Measurements from ENCODE around the gene STRIP2. TPM values are rescaled to one million over a fixed set of nuclear protein-coding genes. Genes with fewer than 3 reads are reported as not detected.
"Not testable (repeated sequence)": the region's sequence is repeated elsewhere in the genome, so short reads cannot be mapped to it uniquely, and the experiment has no call there.

The STRIP2 gene
- total and polyA plus RNA-seq, 2 experiments from 2014 or later, result 4.7 to 10.6 TPM

DNA sequence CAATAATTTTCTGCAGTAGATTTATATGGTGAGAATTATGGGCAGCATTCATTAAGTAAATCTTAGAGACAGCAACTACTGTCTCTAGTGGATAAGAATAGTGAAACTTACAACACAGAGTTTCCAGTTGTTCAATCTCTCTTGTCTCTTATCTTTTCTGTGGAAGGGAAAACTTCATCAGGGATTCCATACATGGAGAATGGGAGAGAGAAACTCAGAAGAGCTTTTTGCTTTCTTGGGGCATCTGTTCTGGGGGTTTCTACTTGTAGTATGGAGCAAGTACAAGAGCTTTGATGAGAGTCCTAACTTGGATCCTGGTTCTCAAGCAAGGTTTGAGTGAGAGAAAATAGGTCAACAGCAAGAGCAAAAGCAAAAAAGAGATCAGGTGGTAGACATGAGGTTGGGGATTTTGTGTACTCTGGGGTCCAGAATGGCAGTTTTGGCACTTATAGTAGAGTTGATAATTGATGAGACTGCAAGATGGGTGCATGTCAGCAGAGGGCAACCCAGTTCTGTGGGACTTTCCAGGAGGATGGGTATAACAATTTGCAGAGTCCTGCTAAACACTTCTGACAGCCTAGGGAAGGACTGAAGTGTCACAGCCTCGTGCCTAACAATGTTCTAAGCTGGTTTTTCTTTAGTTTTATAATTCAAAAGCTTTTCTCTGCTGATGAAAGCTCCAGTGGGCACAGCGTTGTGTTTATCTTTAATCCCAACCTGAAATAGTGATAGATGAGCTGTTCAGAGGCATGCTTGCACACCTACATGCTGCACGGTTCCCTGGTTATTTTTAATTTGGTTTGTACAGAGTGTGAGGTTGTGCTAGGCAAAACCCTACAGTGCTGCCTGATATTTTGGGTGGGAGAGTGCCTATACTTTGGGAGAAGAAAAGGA lies 32.0 kb upstream of the STRIP2 start:
- Histone ChIP-seq H3K27me3 (ENCODE audit: insufficient read depth) (no peaks in the 10 kb centered on the region), H3K27ac (ENCODE audit: low read depth) (0 out of 2 replicates have a peak overlapping the region, but pooled peaks have one; percentile 11), H2AFZ (no peak overlapping the region), H3K9me2 (ENCODE audit: insufficient read depth) (no peaks in the 10 kb centered on the region), H3K4me2 (no peak overlapping the region), H3K79me2 (replicated peaks; ENCODE audit: insufficient read depth) (no peaks in the 10 kb centered on the region), H3K4me3 (no peak overlapping the region), H3K4me1 (ENCODE audit: insufficient read depth) (peaks cover 20% of the 10 kb centered on the region), H4K20me1 (replicated peaks; ENCODE audit: insufficient read depth) (no peaks in the 10 kb centered on the region), H3F3A (replicated peaks; ENCODE audit: low read depth) (no peaks in the 10 kb centered on the region; the same call in 1 of the 2 replicates), H3K36me3 (ENCODE audit: insufficient read depth) (peaks cover 4% of the 10 kb centered on the region; the same call in 1 of the 2 replicates)
- no peak for DNase-seq (ENCODE audit: low spot score)
- H3K27me3 Mint-ChIP-seq (ENCODE audit: insufficient read depth, low read depth, poor library complexity), result no peaks in the 10 kb centered on the region
- H3K36me3 Mint-ChIP-seq (ENCODE audit: low read depth), result peaks cover 8% of the 10 kb centered on the region; the same call in 2 of the 3 replicates
- peak; percentile 71 for ATAC-seq
- H3K27ac Mint-ChIP-seq, result 0 out of 2 replicates have a peak overlapping the region, but pooled peaks have one; percentile 80
- TF ChIP-seq, protein P1, sequence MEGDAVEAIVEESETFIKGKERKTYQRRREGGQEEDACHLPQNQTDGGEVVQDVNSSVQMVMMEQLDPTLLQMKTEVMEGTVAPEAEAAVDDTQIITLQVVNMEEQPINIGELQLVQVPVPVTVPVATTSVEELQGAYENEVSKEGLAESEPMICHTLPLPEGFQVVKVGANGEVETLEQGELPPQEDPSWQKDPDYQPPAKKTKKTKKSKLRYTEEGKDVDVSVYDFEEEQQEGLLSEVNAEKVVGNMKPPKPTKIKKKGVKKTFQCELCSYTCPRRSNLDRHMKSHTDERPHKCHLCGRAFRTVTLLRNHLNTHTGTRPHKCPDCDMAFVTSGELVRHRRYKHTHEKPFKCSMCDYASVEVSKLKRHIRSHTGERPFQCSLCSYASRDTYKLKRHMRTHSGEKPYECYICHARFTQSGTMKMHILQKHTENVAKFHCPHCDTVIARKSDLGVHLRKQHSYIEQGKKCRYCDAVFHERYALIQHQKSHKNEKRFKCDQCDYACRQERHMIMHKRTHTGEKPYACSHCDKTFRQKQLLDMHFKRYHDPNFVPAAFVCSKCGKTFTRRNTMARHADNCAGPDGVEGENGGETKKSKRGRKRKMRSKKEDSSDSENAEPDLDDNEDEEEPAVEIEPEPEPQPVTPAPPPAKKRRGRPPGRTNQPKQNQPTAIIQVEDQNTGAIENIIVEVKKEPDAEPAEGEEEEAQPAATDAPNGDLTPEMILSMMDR (conservative IDR thresholded peaks at IDR 0.05; ENCODE audit: low read depth in 2 of 2), result peak in 1 of 2 experiments; percentile 45; a peak in 3 of 4 replicates
- no peak for TF ChIP-seq EZH2phosphoT487 (IDR thresholded peaks at IDR 0.05; ENCODE audit: unreplicated experiment)
- no peak overlapping the region for H3K4me3 Mint-ChIP-seq
- H3K4me1 Mint-ChIP-seq, result peaks cover 18% of the 10 kb centered on the region; the same call in 2 of the 3 replicates
- H3K9me3 Mint-ChIP-seq, result no peaks in the 10 kb centered on the region

DNA sequence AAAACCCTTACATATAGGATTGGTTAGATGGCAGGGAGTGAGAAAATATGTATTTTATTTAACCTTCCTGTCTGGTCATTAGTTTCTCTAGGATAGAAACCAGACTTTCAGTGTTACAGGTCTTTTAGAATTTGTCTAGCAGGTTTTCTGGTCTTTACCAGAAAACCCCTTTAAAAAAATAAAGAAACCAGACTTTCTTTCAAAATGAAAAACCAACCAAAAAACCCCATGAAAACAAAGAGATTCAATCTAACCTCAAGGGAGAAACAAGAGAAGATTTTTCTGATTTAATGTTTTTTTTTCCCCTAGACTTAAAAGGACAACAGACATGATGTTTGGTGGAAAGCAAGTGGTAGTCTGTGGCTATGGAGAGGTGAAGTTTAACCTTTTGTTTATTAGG lies 28.7 kb upstream of the STRIP2 start:
- H3K4me3 ChIP-seq, result no peak overlapping the region
- Mint-ChIP-seq H3K36me3 (ENCODE audit: low read depth) (peaks cover 8% of the 10 kb centered on the region; the same call in 2 of the 3 replicates), H3K9me3 (no peaks in the 10 kb centered on the region), H3K4me1 (peaks cover 18% of the 10 kb centered on the region; the same call in 2 of the 3 replicates), H3K4me3 (no peak overlapping the region), H3K27ac (no peak overlapping the region), H3K27me3 (ENCODE audit: insufficient read depth, low read depth, poor library complexity) (no peaks in the 10 kb centered on the region)
- no peak overlapping the region for H3K4me2 ChIP-seq
- ATAC-seq (no peak), DNase-seq (ENCODE audit: low spot score) (no peak)
- TF ChIP-seq, protein P1 (conservative IDR thresholded peaks at IDR 0.05; ENCODE audit: low read depth in 2 of 2), result no peak
- TF ChIP-seq ZNF331 (CRISPR knock-in tag; IDR thresholded peaks at IDR 0.05; ENCODE audit: low read depth) (no peak), ZNF114 (CRISPR knock-in tag; IDR thresholded peaks at IDR 0.05) (no peak)
- H3F3A ChIP-seq (replicated peaks; ENCODE audit: low read depth), result no peaks in the 10 kb centered on the region; the same call in 1 of the 2 replicates
- H4K20me1 ChIP-seq (replicated peaks; ENCODE audit: insufficient read depth), result no peaks in the 10 kb centered on the region
- no peak overlapping the region for H3K27ac ChIP-seq (ENCODE audit: low read depth)
- no peaks in the 10 kb centered on the region for H3K79me2 ChIP-seq (replicated peaks; ENCODE audit: insufficient read depth)
- peaks cover 20% of the 10 kb centered on the region for H3K4me1 ChIP-seq (ENCODE audit: insufficient read depth)
- peaks cover 4% of the 10 kb centered on the region; the same call in 1 of the 2 replicates for H3K36me3 ChIP-seq (ENCODE audit: insufficient read depth)
- no peaks in the 10 kb centered on the region for H3K27me3 ChIP-seq (ENCODE audit: insufficient read depth)
- no peak overlapping the region for H2AFZ ChIP-seq
- no peaks in the 10 kb centered on the region for H3K9me2 ChIP-seq (ENCODE audit: insufficient read depth)

DNA sequence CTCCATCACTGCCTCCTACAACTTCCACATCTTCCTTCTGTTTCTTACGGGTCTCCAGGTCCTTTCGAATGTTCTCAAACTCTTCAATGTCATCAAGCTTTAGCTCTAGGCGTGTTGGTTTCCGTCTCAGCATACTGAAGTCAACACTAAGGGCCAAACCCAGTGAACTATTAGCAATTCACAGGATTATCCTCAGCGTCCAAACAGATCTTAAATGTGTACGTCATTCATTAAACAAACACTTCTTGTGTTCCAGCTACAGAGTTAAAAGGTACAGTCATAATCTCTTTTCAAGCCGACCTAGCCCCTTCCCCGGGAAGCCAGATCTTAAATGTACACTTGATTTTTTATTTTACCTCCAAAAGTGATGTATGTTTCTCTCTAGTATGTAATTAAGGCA lies 24.0 kb upstream of the STRIP2 start:
- H3K27me3 Mint-ChIP-seq (ENCODE audit: insufficient read depth, low read depth, poor library complexity); H3K4me3 ChIP-seq; H3K27ac ChIP-seq (ENCODE audit: low read depth); H3K9me3 Mint-ChIP-seq; H3K36me3 ChIP-seq (ENCODE audit: insufficient read depth); DNase-seq (ENCODE audit: low spot score); H2AFZ ChIP-seq; H3K79me2 ChIP-seq (replicated peaks; ENCODE audit: insufficient read depth); ATAC-seq; H3K27me3 ChIP-seq (ENCODE audit: insufficient read depth); H3K9me2 ChIP-seq (ENCODE audit: insufficient read depth); H3K4me1 Mint-ChIP-seq; H4K20me1 ChIP-seq (replicated peaks; ENCODE audit: insufficient read depth); H3K4me1 ChIP-seq (ENCODE audit: insufficient read depth); H3K27ac Mint-ChIP-seq; H3F3A ChIP-seq (replicated peaks; ENCODE audit: low read depth); H3K4me2 ChIP-seq; H3K4me3 Mint-ChIP-seq: not testable (repeated sequence)
- H3K36me3 Mint-ChIP-seq (ENCODE audit: low read depth), result peaks cover 11% of the 10 kb centered on the region; the same call in 2 of the 3 replicates
